Measurements from ENCODE around the gene CGB8. TPM values are rescaled to one million over a fixed set of nuclear protein-coding genes. Genes with fewer than 3 reads are reported as not detected.
"Not testable (repeated sequence)": the region's sequence is repeated elsewhere in the genome, so short reads cannot be mapped to it uniquely, and the experiment has no call there.

The CGB8 gene
- total RNA-seq, 2 experiments from 2014 or later, result not detected

- CTCF ChIA-PET, result interaction anchor here (1.1 to 1.3 kb wide), 2 partner anchors 75 to 124 kb away, joined by 4 to 5 read pairs; no protein-coding TSS in a partner anchor
- H3K4me3 Mint-ChIP-seq; H3K4me1 Mint-ChIP-seq; H3K36me3 Mint-ChIP-seq (ENCODE audit: low read depth); H3K9me3 Mint-ChIP-seq; POLR2A ChIA-PET; H3K27ac Mint-ChIP-seq: not testable (repeated sequence)
- peaks cover 33% of the 10 kb centered on the region for H3K27me3 Mint-ChIP-seq
- DNase-seq, result peak; percentile 33
Observed at GRCh38 chr19:49074869-49075268, 26.0 kb upstream of the CGB8 start.

- H3K9me3 Mint-ChIP-seq, result no peaks in the 10 kb centered on the region
- peaks cover 7% of the 10 kb centered on the region for H3K4me1 Mint-ChIP-seq
- peak overlapping the region; percentile 12 for H3K27ac Mint-ChIP-seq
- H3K36me3 Mint-ChIP-seq (ENCODE audit: low read depth), result peaks cover 2% of the 10 kb centered on the region
- DNase-seq, result no peak
- peaks cover 43% of the 10 kb centered on the region for H3K27me3 Mint-ChIP-seq
- ChIA-PET CTCF (interaction anchor here (0.6 to 1.1 kb wide), 3 partner anchors 74 to 80 kb away, joined by 3 to 5 read pairs (median 3); partner anchors contain the start of genes GYS1 and RUVBL2), POLR2A (no interaction called here)
- no peak overlapping the region for H3K4me3 Mint-ChIP-seq
Observed at GRCh38 chr19:49073514-49074378, 24.8 kb upstream of the CGB8 start.

GRCh38 chr19:49071860-49072547, 23.1 kb upstream of the CGB8 start:
- H3K36me3 Mint-ChIP-seq (ENCODE audit: low read depth), result peaks cover 2% of the 10 kb centered on the region
- H3K27me3 Mint-ChIP-seq, result peaks cover 53% of the 10 kb centered on the region
- H3K27ac Mint-ChIP-seq, result no peak overlapping the region
- no peak overlapping the region for H3K4me3 Mint-ChIP-seq
- no peaks in the 10 kb centered on the region for H3K9me3 Mint-ChIP-seq
- POLR2A ChIA-PET, result no interaction called here
- CTCF ChIA-PET, result interaction anchor here (1.2 kb wide), 1 partner anchor 34 kb away, joined by 3 read pairs; no protein-coding TSS in a partner anchor
- DNase-seq, result no peak
- H3K4me1 Mint-ChIP-seq, result peaks cover 7% of the 10 kb centered on the region

- H3K36me3 Mint-ChIP-seq (ENCODE audit: low read depth), result peaks cover 2% of the 10 kb centered on the region
- H3K27ac Mint-ChIP-seq, result no peak overlapping the region
- H3K27me3 Mint-ChIP-seq, result peaks cover 68% of the 10 kb centered on the region
- CTCF ChIA-PET, result interaction anchor here (1.6 kb wide), 1 partner anchor 28 kb away, joined by 10 read pairs; no protein-coding TSS in a partner anchor
- H3K4me3 Mint-ChIP-seq, result no peak overlapping the region
- H3K4me1 Mint-ChIP-seq, result peaks cover 7% of the 10 kb centered on the region
- H3K9me3 Mint-ChIP-seq, result no peaks in the 10 kb centered on the region
- no peak for DNase-seq
- POLR2A ChIA-PET, result interaction anchor here (1.5 kb wide), 1 partner anchor 12 kb away, joined by 3 read pairs; no protein-coding TSS in a partner anchor
Observed at GRCh38 chr19:49070416-49070815, 21.5 kb upstream of the CGB8 start.

- Mint-ChIP-seq H3K9me3 (no peaks in the 10 kb centered on the region), H3K27me3 (peaks cover 76% of the 10 kb centered on the region), H3K4me3 (no peak overlapping the region), H3K27ac (no peak overlapping the region), H3K4me1 (peaks cover 7% of the 10 kb centered on the region), H3K36me3 (ENCODE audit: low read depth) (peaks cover 2% of the 10 kb centered on the region)
- CTCF ChIA-PET, result interaction anchor here (1.6 kb wide), 1 partner anchor 29 kb away, joined by 10 read pairs; no protein-coding TSS in a partner anchor
- DNase-seq, result no peak
- POLR2A ChIA-PET, result no interaction called here
Observed at GRCh38 chr19:49069026-49069425, 20.1 kb upstream of the CGB8 start.

GRCh38 chr19:49067554-49067953, 18.6 kb upstream of the CGB8 start:
- H3K9me3 Mint-ChIP-seq, result no peaks in the 10 kb centered on the region
- ChIA-PET CTCF (no interaction called here), POLR2A (no interaction called here)
- no peak overlapping the region for H3K27ac Mint-ChIP-seq
- no peak for DNase-seq
- H3K4me1 Mint-ChIP-seq, result no peaks in the 10 kb centered on the region
- peaks cover 62% of the 10 kb centered on the region for H3K27me3 Mint-ChIP-seq
- H3K36me3 Mint-ChIP-seq (ENCODE audit: low read depth), result no peaks in the 10 kb centered on the region
- H3K4me3 Mint-ChIP-seq, result no peak overlapping the region

- Mint-ChIP-seq H3K36me3 (ENCODE audit: low read depth) (no peaks in the 10 kb centered on the region), H3K27me3 (peaks cover 59% of the 10 kb centered on the region), H3K27ac (no peak overlapping the region), H3K4me1 (no peaks in the 10 kb centered on the region), H3K9me3 (no peaks in the 10 kb centered on the region), H3K4me3 (no peak overlapping the region)
- CTCF ChIA-PET, result no interaction called here
- DNase-seq, result no peak
- POLR2A ChIA-PET, result no interaction called here
Observed at GRCh38 chr19:49065905-49066512, 17.1 kb upstream of the CGB8 start.

GRCh38 chr19:49064768-49065611, 16.1 kb upstream of the CGB8 start, which contains the start of gene NTF4:
NTF4 (minus strand) TSS chr19:49064818; CDS start chr19:49061997, 2,821 bp downstream.
- Mint-ChIP-seq H3K4me1 (no peaks in the 10 kb centered on the region), H3K27ac (no peak within 1 kb of the TSS), H3K4me3 (no peak within 1 kb of the TSS), H3K9me3 (no peaks in the 10 kb centered on the region), H3K36me3 (ENCODE audit: low read depth) (no peaks in the 10 kb centered on the region), H3K27me3 (peaks cover 57% of the 10 kb centered on the region)
- ChIA-PET POLR2A (no interaction called here), CTCF (interaction anchor here (0.6 kb wide), 1 partner anchor 249 kb away, joined by 4 read pairs; no protein-coding TSS in a partner anchor)
- DNase-seq, result no peak

- DNase-seq, result no peak
- H3K27ac Mint-ChIP-seq, result no peak overlapping the region
- no peaks in the 10 kb centered on the region for H3K9me3 Mint-ChIP-seq
- H3K27me3 Mint-ChIP-seq, result peaks cover 57% of the 10 kb centered on the region
- H3K4me1 Mint-ChIP-seq, result no peaks in the 10 kb centered on the region
- POLR2A ChIA-PET, result no interaction called here
- CTCF ChIA-PET, result no interaction called here
- H3K36me3 Mint-ChIP-seq (ENCODE audit: low read depth), result no peaks in the 10 kb centered on the region
- H3K4me3 Mint-ChIP-seq, result no peak overlapping the region
Observed at GRCh38 chr19:49064029-49064629, 15.2 kb upstream of the CGB8 start.

- H3K27me3 Mint-ChIP-seq, result peaks cover 63% of the 10 kb centered on the region
- POLR2A ChIA-PET, result no interaction called here
- peaks cover 19% of the 10 kb centered on the region for H3K4me1 Mint-ChIP-seq
- no peak overlapping the region for H3K4me3 Mint-ChIP-seq
- H3K9me3 Mint-ChIP-seq, result no peaks in the 10 kb centered on the region
- no peak overlapping the region for H3K27ac Mint-ChIP-seq
- DNase-seq, result no peak
- no peaks in the 10 kb centered on the region for H3K36me3 Mint-ChIP-seq (ENCODE audit: low read depth)
- CTCF ChIA-PET, result interaction anchor here (2.5 kb wide), 1 partner anchor 36 kb away, joined by 9 read pairs; no protein-coding TSS in a partner anchor
Observed at GRCh38 chr19:49061445-49061844, 12.5 kb upstream of the CGB8 start.

GRCh38 chr19:49061000-49061399, 12.1 kb upstream of the CGB8 start:
- peaks cover 23% of the 10 kb centered on the region for H3K4me1 Mint-ChIP-seq
- no peaks in the 10 kb centered on the region for H3K9me3 Mint-ChIP-seq
- DNase-seq, result no peak
- H3K36me3 Mint-ChIP-seq (ENCODE audit: low read depth), result no peaks in the 10 kb centered on the region
- H3K4me3 Mint-ChIP-seq, result no peak overlapping the region
- ChIA-PET POLR2A (no interaction called here), CTCF (interaction anchor here (2.5 kb wide), 1 partner anchor 37 kb away, joined by 9 read pairs; no protein-coding TSS in a partner anchor)
- no peak overlapping the region for H3K27ac Mint-ChIP-seq
- peaks cover 62% of the 10 kb centered on the region for H3K27me3 Mint-ChIP-seq

- no peaks in the 10 kb centered on the region for H3K36me3 Mint-ChIP-seq (ENCODE audit: low read depth)
- no peak overlapping the region for H3K4me3 Mint-ChIP-seq
- peaks cover 52% of the 10 kb centered on the region for H3K27me3 Mint-ChIP-seq
Observed at GRCh38 chr19:49059053-49059452, 10.1 kb upstream of the CGB8 start.

More at GRCh38 chr19:49059053-49059452, 10.1 kb upstream of the CGB8 start:
- DNase-seq, result no peak
- ChIA-PET CTCF (interaction anchor here (1.0 to 2.5 kb wide), 3 partner anchors 39 to 59 kb away, joined by 3 to 9 read pairs (median 3); no protein-coding TSS in a partner anchor), POLR2A (no interaction called here)
- H3K9me3 Mint-ChIP-seq, result no peaks in the 10 kb centered on the region
- peaks cover 23% of the 10 kb centered on the region for H3K4me1 Mint-ChIP-seq
- H3K27ac Mint-ChIP-seq, result no peak overlapping the region
